WERI-Rb-1 (cell line): Measurements from ENCODE around the gene LIMCH1.

Experiments used
- DNase-seq: peaks from one replicate; pipeline ENCODE4 v3.0.0-alpha.2; 2020
- H3K27ac ChIP-seq: fragments of 250-450 bp; sonication (Bioruptor Pico); 2 replicates; pipeline ENCODE4 v1.5.1; 2020; ENCODE audit warnings: mild to moderate bottlenecking, moderate library complexity
- H3K27me3 ChIP-seq: fragments of 250-450 bp; sonication (Bioruptor Pico); 2 replicates; pipeline ENCODE4 v1.5.1; 2021; ENCODE audit warnings: mild to moderate bottlenecking, low read depth, moderate library complexity; ENCODE audit not compliant: insufficient read depth, severe bottlenecking
- H3K36me3 ChIP-seq: fragments of 250-450 bp; sonication (Bioruptor Pico); 2 replicates; pipeline ENCODE4 v1.5.1; 2020; ENCODE audit warnings: mild to moderate bottlenecking, moderate library complexity
- H3K4me3 ChIP-seq: 2 replicates; pipeline ENCODE4 v1.5.1; 2011; ENCODE audit warnings: low read depth, mild to moderate bottlenecking, control low read depth, low read length
- H3K9me3 ChIP-seq: fragments of 250-450 bp; sonication (Bioruptor Pico); 2 replicates; pipeline ENCODE4 v1.5.1; 2021; ENCODE audit warnings: mild to moderate bottlenecking, moderate library complexity; ENCODE audit not compliant: severe bottlenecking
- TF ChIP-seq, protein P1 (sequence below): IDR thresholded peaks from 2 replicates; pipeline ENCODE4 v1.5.1; 2011; ENCODE audit warnings: low read depth, mild to moderate bottlenecking, control low read depth, inconsistent platforms, low read length

LIMCH1 gene

DNA sequence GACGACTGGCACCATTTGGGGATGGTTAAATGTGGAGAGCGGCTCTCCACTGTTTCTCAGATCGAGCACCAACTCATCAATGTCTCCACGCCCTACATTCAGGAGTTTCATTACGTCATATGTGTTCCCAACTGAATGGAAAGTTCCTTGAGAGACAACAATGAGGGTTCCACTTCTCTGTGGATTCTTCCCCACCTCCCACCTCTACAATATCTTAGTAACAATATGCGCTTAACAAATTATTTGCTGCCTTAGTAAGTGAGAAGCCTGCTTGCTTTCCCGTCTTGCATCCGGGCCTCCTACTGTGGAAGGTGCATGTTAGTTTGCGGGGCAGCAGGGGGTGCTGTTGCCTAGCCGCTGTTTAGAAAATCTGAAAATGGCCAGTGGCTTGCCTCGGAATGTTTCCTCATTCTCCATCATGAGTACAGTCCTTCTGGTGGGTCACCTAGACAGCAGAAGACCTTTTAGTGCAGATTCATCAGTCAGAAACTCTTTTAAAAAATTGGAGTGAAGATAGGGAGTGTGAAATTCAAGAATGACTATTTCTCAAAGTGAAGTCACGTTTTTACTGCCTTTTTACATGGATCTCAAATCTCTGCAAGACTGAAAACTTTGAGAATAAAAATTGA lies 154.9 kb downstream of the LIMCH1 start:
- Histone ChIP-seq H3K4me3 (no peak overlapping the region), H3K9me3 (no peaks in the 10 kb centered on the region), H3K27me3 (no peaks in the 10 kb centered on the region), H3K36me3 (peaks cover 26% of the 10 kb centered on the region), H3K27ac (no peak overlapping the region)
- TF ChIP-seq, protein P1, sequence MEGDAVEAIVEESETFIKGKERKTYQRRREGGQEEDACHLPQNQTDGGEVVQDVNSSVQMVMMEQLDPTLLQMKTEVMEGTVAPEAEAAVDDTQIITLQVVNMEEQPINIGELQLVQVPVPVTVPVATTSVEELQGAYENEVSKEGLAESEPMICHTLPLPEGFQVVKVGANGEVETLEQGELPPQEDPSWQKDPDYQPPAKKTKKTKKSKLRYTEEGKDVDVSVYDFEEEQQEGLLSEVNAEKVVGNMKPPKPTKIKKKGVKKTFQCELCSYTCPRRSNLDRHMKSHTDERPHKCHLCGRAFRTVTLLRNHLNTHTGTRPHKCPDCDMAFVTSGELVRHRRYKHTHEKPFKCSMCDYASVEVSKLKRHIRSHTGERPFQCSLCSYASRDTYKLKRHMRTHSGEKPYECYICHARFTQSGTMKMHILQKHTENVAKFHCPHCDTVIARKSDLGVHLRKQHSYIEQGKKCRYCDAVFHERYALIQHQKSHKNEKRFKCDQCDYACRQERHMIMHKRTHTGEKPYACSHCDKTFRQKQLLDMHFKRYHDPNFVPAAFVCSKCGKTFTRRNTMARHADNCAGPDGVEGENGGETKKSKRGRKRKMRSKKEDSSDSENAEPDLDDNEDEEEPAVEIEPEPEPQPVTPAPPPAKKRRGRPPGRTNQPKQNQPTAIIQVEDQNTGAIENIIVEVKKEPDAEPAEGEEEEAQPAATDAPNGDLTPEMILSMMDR: peak; percentile 83
- peak; percentile 44 for DNase-seq

DNA sequence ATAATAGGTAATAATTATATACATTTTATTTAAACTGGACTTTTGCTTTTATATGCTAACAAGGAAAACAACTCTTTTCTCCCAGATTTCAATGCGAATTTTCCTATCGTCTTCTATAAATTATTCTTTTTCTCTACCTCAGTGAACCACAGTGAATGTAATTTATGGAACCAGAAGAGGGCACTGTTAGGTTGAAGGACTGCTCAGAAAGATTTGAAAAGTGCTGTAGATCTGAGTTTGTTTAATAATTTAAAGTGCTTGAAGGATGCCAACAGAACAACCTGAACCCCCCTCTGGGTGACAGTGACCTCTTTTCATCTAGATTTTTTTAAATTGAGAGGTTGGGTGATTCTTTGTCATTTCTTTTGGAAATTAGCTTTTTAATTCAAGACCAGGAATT lies 155.7 kb downstream of the LIMCH1 start:
- TF ChIP-seq, protein P1: peak; percentile 37
- no peaks in the 10 kb centered on the region for H3K27me3 ChIP-seq
- H3K9me3 ChIP-seq: no peaks in the 10 kb centered on the region
- H3K27ac ChIP-seq: no peak overlapping the region
- no peak overlapping the region for H3K4me3 ChIP-seq
- peaks cover 18% of the 10 kb centered on the region for H3K36me3 ChIP-seq
- DNase-seq: no peak

GRCh38 chr4:41696131-41696530 lies 158.2 kb downstream of the LIMCH1 start:
- no peak for DNase-seq
- Histone ChIP-seq H3K27ac (no peak overlapping the region), H3K27me3 (no peaks in the 10 kb centered on the region), H3K9me3 (no peaks in the 10 kb centered on the region), H3K36me3 (peaks cover 7% of the 10 kb centered on the region), H3K4me3 (no peak overlapping the region)
- TF ChIP-seq, protein P1: no peak

- Histone ChIP-seq H3K4me3 (no peak overlapping the region), H3K36me3 (peaks cover 5% of the 10 kb centered on the region), H3K9me3 (no peaks in the 10 kb centered on the region), H3K27me3 (no peaks in the 10 kb centered on the region), H3K27ac (no peak overlapping the region)
- TF ChIP-seq, protein P1: no peak
- DNase-seq: no peak
Observed at GRCh38 chr4:41696763-41697162, 158.8 kb downstream of the LIMCH1 start.

DNA sequence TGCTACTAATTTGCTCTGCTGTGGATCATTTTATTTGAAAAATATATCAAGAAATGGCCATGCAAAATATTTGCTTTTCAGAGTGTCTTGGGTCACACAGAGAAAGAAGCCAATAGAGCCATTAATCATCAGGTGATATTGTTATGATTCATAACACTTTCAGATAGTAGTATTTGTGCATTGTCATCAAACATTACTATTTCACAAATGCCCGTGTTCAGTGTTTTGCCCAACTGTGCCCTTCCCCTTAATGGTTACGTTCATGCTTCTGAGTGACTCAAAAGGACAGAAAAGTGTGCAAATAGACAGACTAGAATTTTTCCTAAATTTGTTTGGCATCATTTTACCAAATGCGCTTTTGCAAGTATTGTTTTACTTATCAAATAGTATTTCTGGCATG lies 164.0 kb downstream of the LIMCH1 start:
- no peak overlapping the region for H3K4me3 ChIP-seq

More for the DNA sequence above, 164.0 kb downstream of the LIMCH1 start:
- Histone ChIP-seq H3K36me3 (no peaks in the 10 kb centered on the region; the same call in 1 of the 2 replicates), H3K9me3 (no peaks in the 10 kb centered on the region), H3K27ac (no peak overlapping the region), H3K27me3 (no peaks in the 10 kb centered on the region)
- TF ChIP-seq, protein P1: no peak
- no peak for DNase-seq
